Common myeloid progenitor, CD34-positive (primary cell): ENCODE measurements around the gene MICOS13.

Experiments used
- CTCF ChIA-PET: fragments of 350-600 bp; sonication (Branson Sonifier 250); formaldehyde crosslinking; loops from one replicate; lab custom pipeline; 2021; ENCODE audit warnings: antibody characterized with exemption; lab: Charles Lee
- POLR2A ChIA-PET: fragments of 350-600 bp; sonication (Branson Sonifier 250); formaldehyde crosslinking; loops from one replicate; lab custom pipeline; 2021; ENCODE audit warnings: antibody characterized with exemption; lab: Charles Lee
- DNase-seq, 3 donors: peaks; one replicate each; pipeline versions ENCODE4 v3.0.0 to v3.0.0-alpha.2; 2013
- H3K27ac ChIP-seq, 2 experiments: 1 replicate in 1 of 2; 2 replicates in 1 of 2; pipeline ENCODE4 v1.7.0; 2013; ENCODE audit warnings: inconsistent platforms in 2 of 2, low read length in 2 of 2, mild to moderate bottlenecking in 2 of 2, low read depth in 1 of 2, moderate library complexity in 1 of 2; ENCODE audit not compliant: severe bottlenecking in 2 of 2, insufficient read depth in 1 of 2, poor library complexity in 1 of 2
- H3K27me3 ChIP-seq, 5 experiments: replicated peaks in 2 of 5; 1 replicate in 3 of 5; 2 replicates in 2 of 5; pipeline versions ENCODE4 v1.6.1 to v1.7.0; 2013; ENCODE audit warnings: low read length in 4 of 5, mild to moderate bottlenecking in 2 of 5, moderate library complexity in 2 of 5, inconsistent platforms in 1 of 5; ENCODE audit not compliant: insufficient read depth in 5 of 5, control insufficient read depth in 4 of 5
- H3K36me3 ChIP-seq, 4 experiments: 1 replicate in 2 of 4; 2 replicates in 2 of 4; pipeline versions ENCODE4 v1.6.1 to v1.7.0; 2013; ENCODE audit warnings: low read length in 3 of 4, control low read depth in 1 of 4, mild to moderate bottlenecking in 1 of 4; ENCODE audit not compliant: control insufficient read depth in 4 of 4, insufficient read depth in 4 of 4
- H3K4me1 ChIP-seq, 4 experiments: 1 replicate in 3 of 4; 2 replicates in 1 of 4; pipeline versions ENCODE4 v1.6.1 to v1.7.1; 2013; ENCODE audit warnings: low read length in 3 of 4, mild to moderate bottlenecking in 3 of 4, control low read depth in 1 of 4, inconsistent platforms in 1 of 4, moderate library complexity in 1 of 4; ENCODE audit not compliant: control insufficient read depth in 4 of 4, insufficient read depth in 4 of 4; ENCODE audit errors: control extremely low read depth in 1 of 4
- H3K4me3 ChIP-seq, 7 experiments: 1 replicate in 4 of 7; 2 replicates in 3 of 7; pipeline versions ENCODE4 v1.5.1 to v1.7.0; 2013; ENCODE audit warnings: mild to moderate bottlenecking in 7 of 7, low read length in 6 of 7, moderate library complexity in 6 of 7, inconsistent platforms in 2 of 7, low read depth in 2 of 7, control low read depth in 1 of 7; ENCODE audit not compliant: insufficient read depth in 4 of 7, control insufficient read depth in 1 of 7; ENCODE audit errors: extremely low read depth in 1 of 7
- H3K9me3 ChIP-seq, 5 experiments: 1 replicate in 4 of 5; 2 replicates in 1 of 5; pipeline versions ENCODE4 v1.6.1 to v1.7.1; 2013; ENCODE audit warnings: low read length in 4 of 5, mild to moderate bottlenecking in 2 of 5, inconsistent platforms in 1 of 5, low read depth in 1 of 5, moderate library complexity in 1 of 5; ENCODE audit not compliant: control insufficient read depth in 4 of 5, insufficient read depth in 2 of 5; ENCODE audit errors: control extremely low read depth in 1 of 5
- WGBS: methylation state at CpG from one replicate; pipeline ENCODE4 v1.1.5; 2013; ENCODE audit not compliant: insufficient coverage; 5-methylcytosine and 5-hydroxymethylcytosine counted together

Gene MICOS13

GRCh38 chr19:5643060-5643459, 37.3 kb downstream of the MICOS13 start:
- POLR2A ChIA-PET: interaction anchor here (2.3 kb wide), 1 partner anchor 21 kb away, joined by 7 read pairs; the partner anchor contains the start of genes SAFB and SAFB2

GRCh38 chr19:5642204-5642603, 38.1 kb downstream of the MICOS13 start:
- WGBS: 100% methylated on average over 1 of the region's 2 CpGs
- Histone ChIP-seq H3K36me3 (peaks cover 31 to 70% (median 49%) of the 10 kb centered on the region in 4 experiments), H3K9me3 (no peaks in the 10 kb centered on the region), H3K4me3 (no peak overlapping the region), H3K4me1 (no peaks in the 10 kb centered on the region), H3K27ac (no peak overlapping the region), H3K27me3 (no peaks in the 10 kb centered on the region)
- POLR2A ChIA-PET: interaction anchor here (2.3 kb wide), 1 partner anchor 20 kb away, joined by 7 read pairs; the partner anchor contains the start of genes SAFB and SAFB2
- CTCF ChIA-PET: no interaction called here
- DNase-seq: no peak

More at GRCh38 chr19:5643060-5643459, 37.3 kb downstream of the MICOS13 start:
- no peak for DNase-seq
- Histone ChIP-seq H3K9me3 (no peaks in the 10 kb centered on the region), H3K27ac (no peak overlapping the region), H3K4me1 (no peaks in the 10 kb centered on the region), H3K27me3 (no peaks in the 10 kb centered on the region), H3K36me3 (peaks cover 36 to 72% (median 55%) of the 10 kb centered on the region in 4 experiments), H3K4me3 (no peak overlapping the region)
- CTCF ChIA-PET: interaction anchor here (0.7 kb wide), 1 partner anchor 14 kb away, joined by 3 read pairs; no protein-coding TSS in a partner anchor
- 94% methylated on average over 3 of the region's 4 CpGs for WGBS

- ChIA-PET CTCF (interaction anchor here (1.6 kb wide), 1 partner anchor 12 kb away, joined by 4 read pairs; no protein-coding TSS in a partner anchor), POLR2A (interaction anchor here (2.3 kb wide), 1 partner anchor 19 kb away, joined by 7 read pairs; the partner anchor contains the start of genes SAFB and SAFB2)
- 87% methylated on average over 4 of the region's 4 CpGs for WGBS
- H3K36me3 ChIP-seq: peaks cover 23 to 64% (median 43%) of the 10 kb centered on the region in 4 experiments
- no peaks in the 10 kb centered on the region for H3K4me1 ChIP-seq
- H3K27ac ChIP-seq: no peak overlapping the region
- no peak for DNase-seq
- no peaks in the 10 kb centered on the region for H3K9me3 ChIP-seq
- no peak overlapping the region for H3K4me3 ChIP-seq
- no peaks in the 10 kb centered on the region for H3K27me3 ChIP-seq
Measured at GRCh38 chr19:5641171-5641570, 39.1 kb downstream of the MICOS13 start.

GRCh38 chr19:5637971-5638370, 42.3 kb downstream of the MICOS13 start:
- Histone ChIP-seq H3K4me1 (no peaks in the 10 kb centered on the region), H3K4me3 (no peak overlapping the region), H3K27ac (no peak overlapping the region), H3K36me3 (peaks cover 7 to 53% (median 25%) of the 10 kb centered on the region in 4 experiments), H3K9me3 (no peaks in the 10 kb centered on the region), H3K27me3 (no peaks in the 10 kb centered on the region)
- WGBS: no CpG with 5 or more reads among the region's 1 CpG
- ChIA-PET POLR2A (no interaction called here), CTCF (interaction anchor here (0.7 kb wide), 1 partner anchor 286 kb away, joined by 4 read pairs; no protein-coding TSS in a partner anchor)
- no peak for DNase-seq

GRCh38 chr19:5635427-5635826, 44.9 kb downstream of the MICOS13 start:
- ChIA-PET POLR2A (interaction anchor here (1.1 kb wide), 1 partner anchor 19 kb away, joined by 4 read pairs; no protein-coding TSS in a partner anchor), CTCF (no interaction called here)

GRCh38 chr19:5632657-5633056, 47.7 kb downstream of the MICOS13 start:
- H3K27ac ChIP-seq: no peak overlapping the region
- H3K4me3 ChIP-seq: no peak overlapping the region
- H3K27me3 ChIP-seq: no peaks in the 10 kb centered on the region
- POLR2A ChIA-PET: no interaction called here
- WGBS: 100% methylated on average over 4 of the region's 5 CpGs
- no peak for DNase-seq
- peaks cover 13 to 20% (median 17%) of the 10 kb centered on the region in 4 experiments for H3K4me1 ChIP-seq
- no peaks in the 10 kb centered on the region for H3K9me3 ChIP-seq
- H3K36me3 ChIP-seq: peaks cover 4 to 68% (median 27%) of the 10 kb centered on the region in 4 experiments
- CTCF ChIA-PET: no interaction called here

More at GRCh38 chr19:5635427-5635826, 44.9 kb downstream of the MICOS13 start:
- Histone ChIP-seq H3K4me3 (no peak overlapping the region), H3K9me3 (no peaks in the 10 kb centered on the region), H3K4me1 (no peaks in the 10 kb centered on the region), H3K36me3 (peaks cover 4 to 48% (median 19%) of the 10 kb centered on the region in 4 experiments), H3K27ac (no peak overlapping the region), H3K27me3 (no peaks in the 10 kb centered on the region)
- WGBS: 97% methylated on average over 5 of the region's 6 CpGs
- no peak for DNase-seq

- peak overlapping the region in 1 of 2 experiments; percentile 27 for H3K27ac ChIP-seq
Measured at GRCh38 chr19:5632241-5632612, 48.1 kb downstream of the MICOS13 start.

More at GRCh38 chr19:5632241-5632612, 48.1 kb downstream of the MICOS13 start:
- H3K9me3 ChIP-seq: no peaks in the 10 kb centered on the region
- H3K36me3 ChIP-seq: peaks cover 4 to 68% (median 28%) of the 10 kb centered on the region in 4 experiments
- peaks cover 15 to 24% (median 21%) of the 10 kb centered on the region in 4 experiments for H3K4me1 ChIP-seq
- ChIA-PET POLR2A (no interaction called here), CTCF (no interaction called here)
- 80% methylated on average over 2 of the region's 4 CpGs for WGBS
- no peaks in the 10 kb centered on the region for H3K27me3 ChIP-seq
- no peak for DNase-seq
- H3K4me3 ChIP-seq: no peak overlapping the region
